WERI-Rb-1 (cell line): ENCODE results near the gene NDUFV3.

Experiments
- DNase-seq: peaks from one replicate; pipeline ENCODE4 v3.0.0-alpha.2; 2020
- H3K27ac ChIP-seq: fragments of 250-450 bp; sonication (Bioruptor Pico); 2 replicates; pipeline ENCODE4 v1.5.1; 2020; ENCODE audit warnings: mild to moderate bottlenecking, moderate library complexity
- H3K27me3 ChIP-seq: fragments of 250-450 bp; sonication (Bioruptor Pico); 2 replicates; pipeline ENCODE4 v1.5.1; 2021; ENCODE audit warnings: mild to moderate bottlenecking, low read depth, moderate library complexity; ENCODE audit not compliant: insufficient read depth, severe bottlenecking
- H3K36me3 ChIP-seq: fragments of 250-450 bp; sonication (Bioruptor Pico); 2 replicates; pipeline ENCODE4 v1.5.1; 2020; ENCODE audit warnings: mild to moderate bottlenecking, moderate library complexity
- H3K4me3 ChIP-seq: 2 replicates; pipeline ENCODE4 v1.5.1; 2011; ENCODE audit warnings: low read depth, mild to moderate bottlenecking, control low read depth, low read length
- H3K9me3 ChIP-seq: fragments of 250-450 bp; sonication (Bioruptor Pico); 2 replicates; pipeline ENCODE4 v1.5.1; 2021; ENCODE audit warnings: mild to moderate bottlenecking, moderate library complexity; ENCODE audit not compliant: severe bottlenecking
- CTCF ChIP-seq: IDR thresholded peaks from 2 replicates; pipeline ENCODE4 v1.5.1; 2011; ENCODE audit warnings: low read depth, mild to moderate bottlenecking, control low read depth, inconsistent platforms, low read length

Gene NDUFV3

DNA sequence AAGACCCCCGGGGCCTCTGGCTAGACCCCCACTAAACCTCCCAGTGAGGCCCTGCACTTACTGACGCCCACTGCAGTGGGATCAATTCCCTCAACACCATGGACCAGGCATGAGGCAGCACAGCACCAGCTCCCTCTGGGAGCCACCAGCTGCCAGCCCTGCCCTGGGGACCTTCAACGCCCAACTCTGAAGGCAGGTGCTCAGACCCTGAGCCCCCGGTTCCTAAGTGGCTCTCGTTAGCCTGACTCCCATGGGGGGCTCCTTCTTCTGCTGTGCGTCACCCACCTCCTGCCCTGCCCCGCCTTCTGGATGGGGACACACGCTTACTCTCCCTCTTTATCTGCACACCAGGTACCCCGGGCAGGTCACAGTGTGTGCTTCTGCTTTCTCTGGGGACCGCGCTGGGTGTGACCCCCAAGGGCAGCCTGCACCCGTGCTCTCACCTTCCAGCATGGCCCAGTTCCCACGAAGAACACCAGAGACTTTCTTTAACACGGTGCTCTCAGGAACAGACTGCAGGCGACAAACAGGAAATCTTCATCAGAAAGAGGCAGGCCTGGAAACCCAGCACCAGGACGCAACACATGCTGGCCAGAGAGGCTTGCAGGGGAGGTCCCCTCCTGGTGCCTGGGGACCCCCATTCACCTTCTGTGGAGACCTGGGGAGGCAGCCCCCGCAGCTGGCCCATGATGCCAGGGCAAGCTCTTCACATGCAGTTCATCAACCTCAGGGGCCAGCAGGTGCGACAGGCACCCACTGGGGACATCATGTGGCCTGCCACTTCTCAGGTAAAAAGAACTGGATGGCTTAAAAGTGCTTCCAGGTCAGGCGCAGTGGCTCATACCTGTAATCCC, 41.1 kb upstream of the NDUFV3 start:
- no peak overlapping the region for H3K27ac ChIP-seq
- H3K36me3 ChIP-seq, result peaks cover 90% of the 10 kb centered on the region
- no peak for TF ChIP-seq CTCF
- no peak overlapping the region for H3K4me3 ChIP-seq
- no peaks in the 10 kb centered on the region for H3K27me3 ChIP-seq
- H3K9me3 ChIP-seq, result no peaks in the 10 kb centered on the region
- no peak for DNase-seq

GRCh38 chr21:42852925-42853570, 40.1 kb upstream of the NDUFV3 start:
- Histone ChIP-seq H3K4me3 (no peak overlapping the region), H3K27ac (no peak overlapping the region), H3K27me3 (no peaks in the 10 kb centered on the region), H3K9me3 (no peaks in the 10 kb centered on the region), H3K36me3 (peaks cover 90% of the 10 kb centered on the region)
- TF ChIP-seq CTCF, result no peak
- no peak for DNase-seq

GRCh38 chr21:42853621-42854020, 39.5 kb upstream of the NDUFV3 start:
- Histone ChIP-seq H3K36me3 (peaks cover 96% of the 10 kb centered on the region), H3K9me3 (no peaks in the 10 kb centered on the region), H3K4me3 (no peak overlapping the region), H3K27me3 (no peaks in the 10 kb centered on the region), H3K27ac (no peak overlapping the region)
- no peak for DNase-seq
- no peak for TF ChIP-seq CTCF

DNA sequence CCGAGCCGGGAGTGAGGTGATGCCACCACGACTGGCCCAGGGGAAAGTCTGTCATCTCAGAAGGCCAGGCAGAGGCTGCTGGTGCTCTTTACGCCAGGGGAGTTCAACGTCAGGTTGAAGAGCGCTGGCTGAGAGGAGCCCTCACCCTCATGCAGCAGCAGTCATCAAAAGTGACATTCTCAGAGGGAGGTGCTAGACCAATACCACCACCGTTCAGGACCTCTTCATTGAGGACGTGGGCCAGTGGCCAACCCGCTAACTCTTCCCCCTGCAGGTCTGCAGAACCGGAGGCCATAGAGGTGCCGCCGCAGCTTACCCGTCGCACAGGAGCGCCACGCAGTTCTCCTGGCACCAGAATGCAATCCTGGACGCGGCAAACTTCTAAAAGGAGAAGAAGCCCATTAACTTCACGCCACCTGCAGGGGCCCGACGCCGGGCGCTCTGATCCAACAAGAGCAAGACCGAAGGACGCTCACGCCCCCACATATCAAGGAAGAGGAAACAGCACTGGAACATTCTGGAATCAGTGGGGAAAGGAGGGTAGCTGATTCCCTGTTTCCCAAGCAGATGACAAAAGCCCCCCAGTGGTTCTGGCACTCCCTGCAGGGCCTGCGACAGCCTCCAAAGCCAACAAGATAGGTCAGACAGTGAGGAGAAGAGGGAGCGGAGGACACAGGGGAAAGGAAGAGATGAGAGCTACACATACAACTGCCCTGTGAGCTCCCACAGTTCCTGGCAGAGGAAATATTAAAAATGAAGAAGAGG, 38.7 kb upstream of the NDUFV3 start:
- no peak for DNase-seq
- no peak for TF ChIP-seq CTCF
- H3K27ac ChIP-seq, result no peak overlapping the region
- no peaks in the 10 kb centered on the region for H3K9me3 ChIP-seq
- peaks cover 100% of the 10 kb centered on the region for H3K36me3 ChIP-seq
- no peak overlapping the region for H3K4me3 ChIP-seq
- no peaks in the 10 kb centered on the region for H3K27me3 ChIP-seq

DNA sequence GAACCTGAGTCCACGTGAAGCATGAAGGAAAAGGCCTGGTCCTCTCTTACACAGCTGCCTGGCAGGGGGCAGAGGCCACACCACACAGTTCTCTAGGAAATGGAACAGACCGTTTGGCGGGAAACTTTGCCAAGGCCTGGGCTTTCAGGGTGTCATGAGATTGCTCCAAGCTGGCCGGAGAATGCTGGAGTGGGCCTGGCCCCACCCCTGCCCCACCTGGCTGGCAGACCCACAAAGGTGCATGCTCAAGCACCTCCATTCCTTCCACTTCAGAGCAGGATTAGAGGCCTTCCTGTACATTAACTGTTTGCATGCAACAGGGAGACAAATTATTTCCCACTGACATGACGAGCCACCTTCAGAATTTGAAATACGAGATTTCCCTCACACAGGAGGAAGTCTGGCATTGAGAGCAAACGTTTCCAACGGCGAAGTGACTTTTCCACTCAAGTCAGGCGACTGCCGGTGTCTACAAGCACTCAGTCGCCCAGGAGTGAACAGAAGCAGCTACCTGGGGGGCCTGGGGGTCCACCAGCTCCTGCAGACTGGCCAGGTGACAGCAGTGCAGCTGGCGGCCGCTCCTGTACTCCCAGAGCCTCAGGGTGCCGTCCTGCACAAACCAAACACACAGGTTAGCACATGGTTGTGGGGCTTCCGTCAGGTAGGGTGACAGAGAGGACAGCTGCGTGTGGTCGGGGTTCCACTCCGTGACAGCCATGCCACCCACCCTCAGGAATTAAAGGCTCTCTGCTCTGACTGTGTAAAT, 37.8 kb upstream of the NDUFV3 start:
- Histone ChIP-seq H3K36me3 (peaks cover 100% of the 10 kb centered on the region), H3K9me3 (no peaks in the 10 kb centered on the region), H3K27ac (no peak overlapping the region), H3K27me3 (no peaks in the 10 kb centered on the region), H3K4me3 (no peak overlapping the region)
- TF ChIP-seq CTCF, result no peak
- DNase-seq, result no peak
